SW480 (cell line): ENCODE data around the gene DISP2.
A peak's percentile ranks its signal among the peaks of the same experiment; 100 is the strongest.

ENCODE experiments used
- DNase-seq: peaks from one replicate; pipeline ENCODE4 v3.0.0-alpha.2; 2016; ENCODE audit warnings: low spot score

Gene DISP2

DNA sequence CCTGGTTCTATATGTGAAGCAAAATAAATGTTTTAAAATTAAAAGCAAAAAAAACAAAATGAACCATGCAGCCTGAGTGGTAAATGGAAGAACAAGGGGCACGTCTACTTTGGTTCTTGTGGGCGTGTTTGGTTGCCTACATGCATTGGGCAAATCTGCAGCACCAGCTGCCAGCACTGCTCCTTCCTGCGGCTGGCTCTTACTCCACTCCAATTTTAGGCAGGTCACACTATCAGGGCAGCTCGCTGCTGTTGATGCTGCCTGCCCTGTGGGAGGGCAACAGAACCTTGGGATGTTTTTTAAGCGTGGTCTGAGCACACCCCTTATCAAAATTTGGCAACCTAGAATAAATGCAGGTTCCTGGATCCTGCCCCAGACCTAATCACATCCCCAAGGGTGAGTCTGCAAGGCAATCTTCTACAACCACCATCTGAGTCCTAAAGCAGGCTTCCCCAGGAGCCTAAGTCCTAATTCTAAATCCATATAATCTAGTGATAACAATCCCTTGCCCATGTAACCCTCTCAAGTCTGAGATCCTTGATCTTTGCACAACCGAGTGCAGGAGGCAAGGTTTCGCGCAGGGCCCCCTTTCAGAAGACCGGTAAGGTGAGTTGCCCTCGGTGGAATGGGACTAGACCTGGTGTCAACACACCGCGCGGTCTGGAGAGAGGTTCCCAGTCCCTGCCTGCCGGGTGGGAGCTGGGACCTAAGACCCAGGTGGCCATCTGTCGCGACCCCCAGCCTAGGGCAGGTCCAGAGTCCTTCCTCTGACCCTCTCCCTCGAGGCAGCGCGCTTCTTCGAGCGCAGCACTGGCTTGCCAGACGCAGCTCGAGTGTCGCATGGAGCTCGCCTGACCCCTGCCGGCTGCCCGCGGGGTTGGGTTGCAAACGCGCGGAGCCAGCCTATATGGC is 63.5 kb downstream of the DISP2 start:
- peak; percentile 33 for DNase-seq

DNA sequence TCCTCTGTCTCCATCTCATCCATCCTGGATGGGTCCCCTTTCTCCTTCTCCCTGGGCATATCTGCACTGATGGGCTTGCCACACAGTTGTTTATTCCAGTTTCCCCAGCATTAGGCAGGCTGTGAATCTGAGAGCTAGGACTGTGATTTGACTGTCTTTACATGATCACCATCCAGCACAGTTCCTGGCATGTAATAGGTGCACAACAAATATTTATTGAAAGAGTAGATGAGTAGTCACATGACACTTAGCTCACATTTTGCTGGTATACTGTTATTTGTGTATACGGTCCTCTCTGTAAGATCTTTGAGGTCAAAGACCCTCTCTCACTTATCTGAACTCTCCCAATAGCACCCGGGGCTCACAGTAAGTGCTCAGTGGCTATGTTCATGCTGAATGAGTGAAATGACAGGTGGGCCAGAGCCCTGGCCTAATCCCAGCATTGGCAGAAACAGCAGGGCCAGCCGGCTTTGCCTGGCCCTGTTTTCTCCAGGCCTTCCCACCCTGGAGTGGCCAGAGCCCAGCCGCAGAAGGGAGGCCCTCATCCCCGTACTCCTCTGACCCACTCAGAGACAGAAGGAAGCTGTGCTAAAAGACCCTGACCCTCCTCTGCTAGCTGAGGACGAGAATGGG is 66.6 kb downstream of the DISP2 start:
- no peak for DNase-seq

DNA sequence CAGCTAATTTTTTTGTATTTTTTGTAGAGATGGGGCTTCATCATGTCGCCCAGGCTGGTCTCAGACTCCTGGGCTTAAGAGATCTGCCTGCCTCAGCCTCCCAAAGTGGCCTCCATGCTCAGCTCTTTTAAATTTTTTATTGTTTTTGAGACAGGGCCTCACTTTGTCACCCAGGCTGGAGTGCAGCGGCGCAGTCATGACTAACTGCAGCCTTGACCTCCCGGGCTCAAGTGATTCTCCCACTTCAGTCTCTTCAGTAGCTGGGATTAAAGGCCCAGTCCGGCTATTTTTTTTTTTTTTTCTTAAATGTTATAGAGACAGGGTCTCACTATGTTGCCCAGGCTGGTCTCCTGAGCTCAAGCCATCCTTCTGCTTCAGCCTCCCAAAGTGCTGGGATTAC is 67.7 kb downstream of the DISP2 start:
- no peak for DNase-seq

DNA sequence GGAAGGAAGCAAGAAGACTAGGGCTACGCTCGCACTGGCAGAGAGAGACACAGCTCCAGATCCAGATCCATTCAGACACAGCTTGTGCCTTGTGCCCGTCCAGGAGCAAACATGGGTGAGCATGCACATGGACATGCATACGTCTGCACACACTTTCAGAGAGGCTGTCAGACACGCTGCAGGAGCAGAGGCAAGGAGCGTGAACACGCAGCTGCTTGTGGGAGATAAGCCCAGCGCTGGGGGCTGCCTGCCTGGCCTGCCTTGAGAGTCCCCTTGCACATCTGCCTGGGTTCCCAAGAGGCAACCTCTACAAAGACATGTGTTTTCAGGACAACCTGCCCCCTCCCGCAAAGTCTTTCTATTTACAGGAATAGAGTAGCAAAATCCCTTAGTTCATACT is 69.2 kb downstream of the DISP2 start:
- no peak for DNase-seq

DNA sequence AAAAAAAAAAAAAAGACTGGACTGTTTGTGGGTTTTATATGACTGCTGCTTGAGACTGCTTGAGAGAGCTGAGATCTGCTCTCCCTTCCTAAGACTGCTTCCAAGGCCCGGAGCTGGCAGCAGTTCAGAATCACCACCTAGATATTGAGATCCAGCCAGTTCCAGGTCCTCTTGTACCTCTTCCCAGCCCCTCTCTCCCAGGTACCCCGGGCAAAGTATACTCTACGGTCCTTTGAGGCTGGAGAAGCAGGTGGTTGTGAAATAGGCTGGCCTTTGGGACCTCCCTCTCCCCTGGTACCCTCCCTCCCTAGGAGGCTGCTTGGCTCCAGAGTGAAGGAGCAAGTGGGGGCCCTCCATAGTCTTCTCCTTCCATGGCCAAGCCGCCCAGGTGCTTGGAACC is 70.2 kb downstream of the DISP2 start:
- no peak for DNase-seq
